ENCODE measurements around the gene PARD3. TPM values are rescaled to one million over a fixed set of nuclear protein-coding genes. Genes with fewer than 3 reads are reported as not detected.
"Not testable (repeated sequence)": the region's sequence is repeated elsewhere in the genome, so short reads cannot be mapped to it uniquely, and the experiment has no call there.

Gene PARD3
- total and polyA plus RNA-seq, 3 donors from 2014 or later, result 31.8 to 59.5 (median 49.5) TPM

DNA sequence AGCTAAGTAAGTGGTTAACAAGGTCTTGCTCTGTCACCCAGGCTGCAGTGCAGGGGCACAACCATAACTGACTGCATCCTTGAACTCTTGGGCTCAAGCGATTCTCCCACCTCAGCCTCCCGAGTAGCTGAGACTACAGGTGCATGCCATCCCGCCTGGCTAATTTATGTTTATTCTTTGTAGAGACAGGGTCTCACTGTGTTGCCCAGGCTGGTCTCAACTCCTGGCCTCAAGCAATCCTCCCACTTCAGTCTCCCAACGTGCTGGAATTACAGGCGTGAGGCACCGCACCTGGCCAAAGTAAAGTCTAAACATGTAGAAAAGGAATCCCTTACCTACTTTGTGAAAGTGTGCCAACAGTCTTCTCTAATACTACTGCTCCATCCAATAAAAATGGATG, 17.9 kb downstream of the PARD3 start:
- Histone ChIP-seq H3K36me3 (ENCODE audit: low read depth, missing control alignments) (no peaks in the 10 kb centered on the region), H3K4me3 (no peak overlapping the region), H3K9me3 (no peaks in the 10 kb centered on the region), H3K27me3 (no peaks in the 10 kb centered on the region), H3K4me1 (peaks cover 7% of the 10 kb centered on the region), H3K27ac (no peak overlapping the region)
- DNase-seq, result no peak
- TF ChIP-seq POLR2A (IDR thresholded peaks at IDR 0.05), result no peak
- TF ChIP-seq, protein P1, sequence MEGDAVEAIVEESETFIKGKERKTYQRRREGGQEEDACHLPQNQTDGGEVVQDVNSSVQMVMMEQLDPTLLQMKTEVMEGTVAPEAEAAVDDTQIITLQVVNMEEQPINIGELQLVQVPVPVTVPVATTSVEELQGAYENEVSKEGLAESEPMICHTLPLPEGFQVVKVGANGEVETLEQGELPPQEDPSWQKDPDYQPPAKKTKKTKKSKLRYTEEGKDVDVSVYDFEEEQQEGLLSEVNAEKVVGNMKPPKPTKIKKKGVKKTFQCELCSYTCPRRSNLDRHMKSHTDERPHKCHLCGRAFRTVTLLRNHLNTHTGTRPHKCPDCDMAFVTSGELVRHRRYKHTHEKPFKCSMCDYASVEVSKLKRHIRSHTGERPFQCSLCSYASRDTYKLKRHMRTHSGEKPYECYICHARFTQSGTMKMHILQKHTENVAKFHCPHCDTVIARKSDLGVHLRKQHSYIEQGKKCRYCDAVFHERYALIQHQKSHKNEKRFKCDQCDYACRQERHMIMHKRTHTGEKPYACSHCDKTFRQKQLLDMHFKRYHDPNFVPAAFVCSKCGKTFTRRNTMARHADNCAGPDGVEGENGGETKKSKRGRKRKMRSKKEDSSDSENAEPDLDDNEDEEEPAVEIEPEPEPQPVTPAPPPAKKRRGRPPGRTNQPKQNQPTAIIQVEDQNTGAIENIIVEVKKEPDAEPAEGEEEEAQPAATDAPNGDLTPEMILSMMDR (IDR thresholded peaks at IDR 0.05), result no peak
- intact Hi-C loops (cut with DNase I; ENCODE audit: low total_unique reads), result no loop called here
- 83 to 93% methylated on average over 6 of the region's 6 CpGs for WGBS, 2 donors

DNA sequence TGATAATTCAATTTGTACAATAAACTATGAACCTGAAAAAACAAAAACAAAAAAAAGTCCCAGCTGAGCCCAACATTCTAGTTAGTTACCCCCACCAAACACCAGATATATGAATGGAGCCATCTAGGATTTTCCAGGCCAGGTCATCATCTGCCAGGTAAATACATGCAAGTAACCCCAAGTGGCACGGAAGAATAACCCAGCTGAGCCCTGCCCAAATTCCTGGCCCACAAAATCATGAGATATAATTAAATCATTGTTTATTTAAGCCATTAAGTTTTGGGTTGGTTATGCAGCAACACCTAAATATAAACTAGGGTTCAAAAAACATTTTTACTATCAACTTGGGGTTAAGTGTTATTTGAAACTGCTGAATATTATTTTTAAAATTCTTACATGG, 19.0 kb downstream of the PARD3 start:
- Histone ChIP-seq H3K9me3 (no peaks in the 10 kb centered on the region), H3K4me3 (no peak overlapping the region), H3K36me3 (ENCODE audit: low read depth, missing control alignments) (no peaks in the 10 kb centered on the region), H3K4me1 (peaks cover 7% of the 10 kb centered on the region), H3K27ac (no peak overlapping the region), H3K27me3 (no peaks in the 10 kb centered on the region)
- no peak for DNase-seq
- TF ChIP-seq POLR2A (IDR thresholded peaks at IDR 0.05), result no peak
- TF ChIP-seq, protein P1 (IDR thresholded peaks at IDR 0.05), result no peak
- intact Hi-C loops (cut with DNase I; ENCODE audit: low total_unique reads), result no loop called here
- WGBS, 2 donors, result 91 to 93% methylated on average over 1 of the region's 1 CpG

DNA sequence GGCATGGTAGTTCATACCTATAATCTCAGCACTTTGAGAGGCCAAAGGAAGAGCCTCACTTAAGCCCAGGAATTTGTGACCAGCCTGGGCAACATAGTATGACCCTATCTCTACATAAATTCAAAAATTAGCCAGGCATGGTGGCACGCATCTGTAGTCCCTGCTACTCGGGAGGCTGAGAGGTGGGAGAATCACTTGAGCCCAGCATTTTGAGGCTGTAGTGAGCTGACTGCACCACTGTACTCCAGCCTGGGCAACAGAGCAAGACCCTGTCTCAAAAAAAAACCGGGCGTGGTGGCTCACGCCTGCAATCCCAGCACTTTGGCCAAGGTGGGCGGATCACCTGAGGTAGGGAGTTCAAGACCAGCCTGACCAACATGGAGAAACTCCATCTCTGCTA, 19.8 kb downstream of the PARD3 start:
- H3K4me3 ChIP-seq, result no peak overlapping the region
- no peaks in the 10 kb centered on the region for H3K27me3 ChIP-seq
- no peaks in the 10 kb centered on the region for H3K36me3 ChIP-seq (ENCODE audit: low read depth, missing control alignments)
- intact Hi-C loops (cut with DNase I; ENCODE audit: low total_unique reads), result no loop called here
- peaks cover 7% of the 10 kb centered on the region for H3K4me1 ChIP-seq
- WGBS, 2 donors, result 88 to 94% methylated on average over 5 to 6 of the region's 6 CpGs
- no peaks in the 10 kb centered on the region for H3K9me3 ChIP-seq
- no peak for TF ChIP-seq POLR2A (IDR thresholded peaks at IDR 0.05)
- no peak for DNase-seq
- no peak overlapping the region for H3K27ac ChIP-seq

DNA sequence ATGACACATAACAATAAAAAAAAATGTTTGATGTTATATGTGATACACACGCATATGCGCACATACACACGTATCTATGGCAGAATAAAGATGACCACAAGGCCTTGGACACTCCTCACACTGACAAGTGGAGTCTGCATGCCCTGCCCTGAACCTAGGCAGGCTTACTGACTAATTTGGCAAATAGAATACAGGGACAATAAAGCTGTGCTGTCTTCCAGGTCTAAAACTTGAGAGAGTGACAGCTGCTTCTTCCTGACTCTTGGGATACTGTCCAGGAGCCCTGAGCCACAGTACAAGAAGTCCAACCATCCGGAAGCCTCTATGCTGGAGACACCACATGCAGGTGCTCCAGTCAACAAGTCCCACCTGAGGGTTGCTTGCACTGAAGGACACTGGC, 20.3 kb downstream of the PARD3 start:
- H3K27me3 ChIP-seq, result no peaks in the 10 kb centered on the region
- H3K9me3 ChIP-seq, result no peaks in the 10 kb centered on the region
- H3K4me1 ChIP-seq, result peaks cover 7% of the 10 kb centered on the region
- no peaks in the 10 kb centered on the region for H3K36me3 ChIP-seq (ENCODE audit: low read depth, missing control alignments)
- no peak for DNase-seq
- TF ChIP-seq POLR2A (IDR thresholded peaks at IDR 0.05), result no peak
- TF ChIP-seq, protein P1 (IDR thresholded peaks at IDR 0.05), result no peak
- no peak overlapping the region for H3K27ac ChIP-seq
- intact Hi-C loops (cut with DNase I; ENCODE audit: low total_unique reads), result no loop called here
- H3K4me3 ChIP-seq, result no peak overlapping the region
- WGBS, 2 donors, result 90 to 94% methylated on average over 4 of the region's 4 CpGs

DNA sequence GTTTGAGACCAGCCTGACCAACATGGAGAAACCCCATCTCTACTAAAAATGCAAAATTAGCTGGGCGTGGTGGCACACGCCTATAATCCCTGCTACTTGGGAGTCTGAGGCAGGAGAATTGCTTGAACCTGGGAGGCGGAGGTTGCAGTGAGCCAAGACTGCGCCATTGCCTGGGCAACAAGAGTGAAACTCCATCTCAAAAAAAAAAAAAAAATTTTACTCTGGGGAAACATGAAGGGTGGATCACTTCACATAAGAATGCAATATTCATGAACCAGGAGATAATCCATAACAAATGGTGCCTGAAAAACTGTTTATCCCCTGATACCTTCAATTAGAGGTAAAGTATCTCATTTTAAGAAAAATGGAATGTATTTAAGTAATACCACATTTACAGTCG, 21.5 kb downstream of the PARD3 start:
- H3K27ac ChIP-seq; intact Hi-C loops (cut with DNase I; ENCODE audit: low total_unique reads); H3K27me3 ChIP-seq; H3K9me3 ChIP-seq; H3K4me1 ChIP-seq; H3K4me3 ChIP-seq; H3K36me3 ChIP-seq (ENCODE audit: low read depth, missing control alignments); DNase-seq: not testable (repeated sequence)
- WGBS, 2 donors, result 89 to 97% methylated on average over 5 of the region's 5 CpGs

DNA sequence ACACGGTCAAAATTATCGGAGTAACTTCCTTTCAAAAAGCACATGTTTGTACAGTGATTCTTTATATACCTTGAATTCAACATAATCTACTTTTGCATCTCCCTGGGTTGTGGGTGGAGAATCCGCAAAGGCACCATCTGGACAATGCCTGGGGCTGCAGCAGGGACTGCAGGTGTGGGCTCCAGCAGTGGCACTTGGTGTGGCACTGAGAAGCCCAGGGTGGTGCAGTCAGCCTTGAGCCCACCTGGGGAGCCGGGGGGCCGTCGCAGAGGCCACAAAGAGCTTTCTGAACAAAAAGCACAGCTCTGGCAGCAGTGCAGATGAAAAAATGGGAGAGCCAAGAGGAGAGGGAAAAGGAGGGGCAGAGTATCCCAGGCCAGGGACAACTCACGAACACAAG, 22.2 kb downstream of the PARD3 start:
- no peak for DNase-seq
- no peaks in the 10 kb centered on the region for H3K9me3 ChIP-seq
- WGBS, 2 donors, result 52 to 85% methylated on average over 7 of the region's 7 CpGs
- peaks cover 7% of the 10 kb centered on the region for H3K4me1 ChIP-seq
- no peak overlapping the region for H3K27ac ChIP-seq
- no peak overlapping the region for H3K4me3 ChIP-seq
- TF ChIP-seq, protein P1 (IDR thresholded peaks at IDR 0.05), result no peak
- no peak for TF ChIP-seq POLR2A (IDR thresholded peaks at IDR 0.05)
- H3K27me3 ChIP-seq, result no peaks in the 10 kb centered on the region
- H3K36me3 ChIP-seq (ENCODE audit: low read depth, missing control alignments), result no peaks in the 10 kb centered on the region
- intact Hi-C loops (cut with DNase I; ENCODE audit: low total_unique reads), result no loop called here
